GM18951 (cell line): ENCODE data around the gene CENPS.
"Not testable (repeated sequence)": the region's sequence is repeated elsewhere in the genome, so short reads cannot be mapped to it uniquely, and the experiment has no call there.

Experiments used
- POLR2A ChIP-seq: IDR thresholded peaks from 4 replicates; pipeline ENCODE4 v1.6.1; 2011; ENCODE audit warnings: mild to moderate bottlenecking; ENCODE audit not compliant: insufficient read length, insufficient read depth; ENCODE audit errors: extremely low read depth
- in situ Hi-C: fragments of 300-500 bp; cut with MboI; formaldehyde crosslinking; loops from one replicate; pipeline ENCODE4 v1.12.0; 2022; ENCODE audit warnings: low sequenced_read_pairs, mixed read lengths, inconsistent platforms; ENCODE audit not compliant: unreplicated experiment

CENPS gene

GRCh38 chr1:10399444-10399941 is 30.7 kb upstream of the CENPS start:
- in situ Hi-C loops = no loop called here
- TF ChIP-seq POLR2A = no peak

GRCh38 chr1:10400013-10400412 is 30.2 kb upstream of the CENPS start:
- in situ Hi-C loops = no loop called here
- no peak for TF ChIP-seq POLR2A

GRCh38 chr1:10401281-10401680 is 29.0 kb upstream of the CENPS start:
- in situ Hi-C loops = no loop called here
- TF ChIP-seq POLR2A = no peak

- no peak for TF ChIP-seq POLR2A
- in situ Hi-C loops = no loop called here
These were observed 27.4 kb upstream of the CENPS start for GRCh38 chr1:10402729-10403274.

GRCh38 chr1:10407201-10407600 is 23.0 kb upstream of the CENPS start:
- in situ Hi-C loops = no loop called here

GRCh38 chr1:10415211-10415930 is 14.9 kb upstream of the CENPS start:
- in situ Hi-C loops = no loop called here
- TF ChIP-seq POLR2A = no peak

More at GRCh38 chr1:10407201-10407600, 23.0 kb upstream of the CENPS start:
- no peak for TF ChIP-seq POLR2A

GRCh38 chr1:10415967-10416366 is 14.3 kb upstream of the CENPS start:
- in situ Hi-C loops = not testable (repeated sequence)

- in situ Hi-C loops = not testable (repeated sequence)
These were observed 11.5 kb upstream of the CENPS start for GRCh38 chr1:10418741-10419140.

GRCh38 chr1:10419351-10419750 is 10.9 kb upstream of the CENPS start:
- in situ Hi-C loops = no loop called here
- no peak for TF ChIP-seq POLR2A

- in situ Hi-C loops = no loop called here
These were observed 8.6 kb upstream of the CENPS start for GRCh38 chr1:10421637-10422036.

GRCh38 chr1:10424034-10424433 is 6.2 kb upstream of the CENPS start:
- in situ Hi-C loops = no loop called here
- no peak for TF ChIP-seq POLR2A

More at GRCh38 chr1:10421637-10422036, 8.6 kb upstream of the CENPS start:
- no peak for TF ChIP-seq POLR2A

- in situ Hi-C loops = no loop called here
- TF ChIP-seq POLR2A = no peak
These were observed 5.6 kb upstream of the CENPS start for GRCh38 chr1:10424651-10425050.

GRCh38 chr1:10425826-10426534 is 4.3 kb upstream of the CENPS start:
- in situ Hi-C loops = not testable (repeated sequence)

GRCh38 chr1:10426535-10426848 is 3.7 kb upstream of the CENPS start:
- in situ Hi-C loops = not testable (repeated sequence)
